Activated naive CD8-positive, alpha-beta T cell treated with anti-CD3 and anti-CD28 coated beads, Interleukin-2, amount 50 U/mL, for 16 hours (primary cell): Measurements from ENCODE around the gene CD9.

Experiments used
- DNase-seq: peaks from one replicate; pipeline ENCODE4 v3.0.0-alpha.2; 2020; ENCODE audit warnings: low read depth, low spot score

Gene CD9

DNA sequence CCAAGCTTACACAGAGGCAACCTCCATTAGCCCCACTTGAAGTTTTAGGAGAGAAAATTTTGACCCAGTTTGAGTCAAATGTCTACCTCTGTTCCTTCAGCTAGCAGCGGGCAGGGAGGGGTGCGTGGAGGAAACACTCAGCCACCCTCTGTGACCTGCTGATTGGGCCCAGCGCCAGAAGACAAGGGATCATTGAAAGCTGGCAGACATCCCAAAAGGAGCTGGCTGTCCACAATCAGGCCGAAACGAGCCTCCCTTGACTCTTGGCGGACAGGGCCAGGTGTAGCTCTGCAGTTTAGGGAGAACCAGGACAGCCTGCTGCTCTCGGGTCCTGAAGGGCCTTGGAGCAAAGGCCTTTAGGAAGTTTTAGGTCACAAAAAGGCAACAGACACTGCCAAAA lies 41.3 kb downstream of the CD9 start:
- DNase-seq, result no peak

DNA sequence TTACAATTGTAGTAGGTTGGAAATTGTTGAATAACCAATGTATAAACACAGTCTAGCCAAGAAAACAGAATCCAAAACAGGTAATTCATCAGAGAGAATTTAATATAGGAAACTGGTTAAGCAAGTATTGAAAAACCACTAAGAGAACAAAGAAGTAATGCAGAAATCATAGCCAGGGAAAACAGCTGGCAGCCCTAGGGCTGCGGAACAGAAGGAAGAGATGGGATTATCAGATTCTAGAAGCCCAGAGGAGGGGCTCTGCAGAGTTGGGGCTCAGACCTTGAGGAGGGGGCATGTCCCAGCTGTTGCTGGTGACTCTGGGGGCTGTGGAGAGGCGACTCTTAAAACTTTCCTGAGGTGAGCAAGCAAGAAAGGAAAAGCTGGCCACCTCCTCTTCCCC lies 49.4 kb downstream of the CD9 start:
- DNase-seq, result no peak

DNA sequence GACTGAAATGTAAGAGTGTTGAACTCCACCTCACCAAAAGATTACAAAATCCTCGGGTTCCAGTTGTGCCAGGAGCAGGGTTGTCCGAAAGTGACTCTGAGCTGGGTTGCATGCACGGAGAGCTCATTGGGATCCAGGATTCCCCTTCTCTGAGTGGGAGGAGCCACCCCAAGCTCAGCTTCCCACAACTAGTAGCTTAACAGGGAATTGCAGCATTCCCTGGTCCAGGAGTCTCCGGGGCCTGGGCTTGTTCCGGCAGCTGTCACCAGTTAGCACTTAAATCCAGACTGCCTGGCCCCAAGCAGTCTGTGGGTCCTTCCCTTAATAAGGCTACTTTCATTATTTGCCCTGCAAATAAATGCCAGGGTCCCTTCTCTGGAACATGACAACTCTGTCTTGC lies 50.1 kb downstream of the CD9 start:
- no peak for DNase-seq

DNA sequence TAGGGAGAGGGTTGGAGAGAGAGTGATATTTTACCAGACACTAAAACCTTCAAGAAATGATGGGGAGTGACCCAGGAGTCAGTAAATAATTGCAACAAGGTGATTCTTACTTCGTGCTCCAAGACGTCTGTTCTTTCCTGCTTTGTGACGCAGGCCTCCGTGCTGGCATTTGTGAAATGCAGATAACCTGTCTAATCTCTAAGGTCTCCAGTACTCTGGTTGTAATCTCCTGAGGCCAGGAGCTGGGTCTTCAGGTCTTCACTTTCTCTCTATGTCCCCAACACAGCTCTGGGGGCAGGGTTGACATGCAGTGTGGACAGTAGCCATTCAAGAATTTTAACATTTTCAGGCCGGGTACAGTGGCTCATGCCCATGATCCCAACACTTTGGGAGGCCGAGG lies 53.1 kb downstream of the CD9 start:
- no peak for DNase-seq

DNA sequence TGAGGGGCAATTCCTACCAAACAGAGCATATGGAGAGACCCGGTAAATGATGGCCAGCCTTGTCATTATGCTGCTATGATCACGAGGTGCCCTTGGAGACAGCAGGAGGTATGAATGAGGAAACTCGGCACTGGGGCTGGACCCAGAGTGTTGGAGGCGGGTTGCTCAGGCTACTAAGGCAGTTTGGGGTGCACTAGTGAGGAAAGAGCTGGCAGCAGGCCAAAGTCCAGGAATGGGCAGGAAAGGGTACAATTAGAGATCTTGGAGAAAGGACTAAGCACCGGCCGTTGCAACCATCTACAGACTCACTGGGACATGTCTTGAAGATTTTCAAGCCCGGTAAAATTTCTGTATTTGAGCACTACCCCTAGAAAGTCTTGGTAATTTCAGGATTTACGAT lies 54.3 kb downstream of the CD9 start:
- no peak for DNase-seq

DNA sequence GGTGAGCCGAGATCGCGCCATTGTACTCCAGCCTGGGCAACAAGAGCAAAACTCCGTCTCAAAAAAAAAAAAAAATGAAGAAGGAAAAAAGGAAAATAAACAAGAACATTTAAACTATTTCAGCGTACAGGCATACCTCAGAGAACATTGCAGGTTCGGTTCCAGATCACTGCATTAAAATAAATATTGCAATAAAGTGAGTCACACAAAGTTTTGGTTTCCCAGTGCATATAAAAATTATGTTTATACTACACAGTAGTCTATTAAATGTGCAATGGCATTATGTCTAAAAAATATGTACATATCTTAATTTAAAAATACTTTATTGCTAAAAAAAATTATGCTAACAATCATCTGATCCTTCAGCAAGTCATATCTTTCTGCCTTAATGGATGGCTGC lies 56.8 kb downstream of the CD9 start:
- no peak for DNase-seq

DNA sequence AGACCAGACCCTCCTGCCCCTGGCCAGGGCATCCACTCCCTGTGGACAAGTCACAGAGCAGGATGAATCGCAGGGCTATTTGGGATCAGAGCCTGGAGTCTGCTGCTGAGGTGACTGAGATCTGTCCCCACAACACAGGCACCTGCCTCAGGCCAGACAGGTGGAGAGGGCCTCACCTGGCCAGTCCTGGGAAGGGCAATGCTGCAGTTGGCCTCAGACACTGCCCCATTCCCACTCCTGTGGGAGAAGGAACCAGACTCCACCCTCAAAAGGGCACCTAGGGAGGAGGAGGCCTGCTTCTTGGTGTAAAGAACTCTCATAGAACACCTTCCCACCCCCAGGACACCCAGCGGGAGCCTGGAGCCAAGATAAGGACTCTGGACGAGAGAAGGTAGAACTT lies 62.0 kb downstream of the CD9 start:
- no peak for DNase-seq

DNA sequence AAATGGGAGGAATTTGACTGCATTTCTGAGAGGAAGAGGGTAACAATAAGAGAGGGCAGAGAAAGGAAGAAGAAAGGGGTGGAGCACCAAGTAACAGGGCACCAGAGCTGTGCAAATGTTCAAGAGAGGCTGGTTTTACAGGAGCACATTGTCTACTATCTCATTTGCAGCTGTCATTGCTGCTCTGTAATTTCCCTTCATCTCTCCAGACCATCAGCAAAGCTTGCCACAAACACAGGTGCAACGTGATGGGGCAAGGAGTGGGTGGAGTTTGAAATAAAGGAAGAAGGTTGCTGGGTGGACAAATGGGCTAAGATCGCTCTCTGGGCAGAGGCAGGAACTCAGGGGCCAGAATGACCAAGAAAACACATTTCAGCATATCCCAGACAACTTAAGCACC lies 62.4 kb downstream of the CD9 start:
- DNase-seq, result no peak

DNA sequence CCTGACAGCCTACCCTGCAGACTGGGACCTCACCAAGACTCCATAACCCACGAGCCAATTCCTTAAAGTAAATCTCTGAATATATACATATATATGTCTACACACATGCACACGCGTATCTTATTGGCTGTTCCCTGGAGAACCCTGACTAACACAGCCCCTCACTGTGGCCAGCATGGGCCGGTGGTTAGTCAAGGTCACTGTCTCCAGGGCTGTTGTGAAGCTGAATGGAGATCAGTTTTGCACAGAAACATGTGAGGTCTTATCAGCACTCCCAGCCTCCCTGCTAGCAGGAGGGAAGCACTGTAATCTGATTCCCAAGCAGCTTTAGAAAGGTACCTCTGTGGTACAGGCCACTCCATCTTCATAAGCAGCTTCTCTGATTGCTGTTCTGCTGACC lies 63.7 kb downstream of the CD9 start:
- DNase-seq, result no peak

DNA sequence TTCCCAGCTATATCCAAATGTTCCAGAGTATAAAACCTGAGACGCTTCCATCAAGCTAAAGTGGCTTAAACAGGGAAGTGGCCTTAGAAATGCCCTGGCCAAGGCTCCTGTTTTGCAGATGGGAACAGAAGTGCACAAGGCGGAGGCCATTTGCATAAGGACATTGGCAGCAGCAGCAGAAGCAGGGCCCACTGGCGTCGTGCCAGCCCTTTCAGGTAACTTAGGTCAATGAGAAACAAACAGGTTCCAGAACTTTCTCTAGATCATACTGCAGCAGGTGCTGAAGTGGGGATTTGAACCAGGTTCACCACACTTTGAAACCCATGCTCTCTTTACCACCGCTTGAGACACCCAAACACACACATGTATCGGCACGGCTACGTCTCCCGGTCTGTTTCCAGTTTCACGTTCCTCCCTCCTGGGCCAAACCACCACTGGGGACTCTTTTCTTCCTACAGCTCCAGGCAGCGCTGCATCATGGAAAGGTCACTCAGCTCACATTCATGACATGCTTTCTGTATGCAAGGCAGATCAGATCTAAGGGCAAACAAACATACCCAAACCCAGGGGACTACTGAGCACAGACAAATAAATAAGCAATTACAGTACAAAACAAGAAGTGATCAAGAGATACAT lies 64.3 kb downstream of the CD9 start:
- DNase-seq, result no peak

DNA sequence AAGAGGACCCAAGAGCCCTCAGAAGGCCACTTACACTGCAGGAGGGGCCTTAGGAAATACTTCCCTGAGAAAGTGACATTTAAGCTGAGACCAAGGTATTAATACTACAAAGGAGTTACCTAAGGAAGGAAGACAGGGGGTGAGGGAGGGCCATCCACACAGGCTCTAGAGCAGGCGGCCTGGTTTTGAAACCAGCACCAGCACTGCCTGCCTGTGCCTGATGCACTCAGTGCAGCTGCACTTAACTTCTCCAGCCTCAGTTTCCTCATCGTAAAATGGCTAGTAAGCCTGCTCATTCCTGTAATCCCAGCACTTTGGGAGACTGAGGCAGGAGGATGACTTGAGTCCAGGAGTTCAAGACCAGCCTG lies 64.8 kb downstream of the CD9 start:
- DNase-seq, result no peak

DNA sequence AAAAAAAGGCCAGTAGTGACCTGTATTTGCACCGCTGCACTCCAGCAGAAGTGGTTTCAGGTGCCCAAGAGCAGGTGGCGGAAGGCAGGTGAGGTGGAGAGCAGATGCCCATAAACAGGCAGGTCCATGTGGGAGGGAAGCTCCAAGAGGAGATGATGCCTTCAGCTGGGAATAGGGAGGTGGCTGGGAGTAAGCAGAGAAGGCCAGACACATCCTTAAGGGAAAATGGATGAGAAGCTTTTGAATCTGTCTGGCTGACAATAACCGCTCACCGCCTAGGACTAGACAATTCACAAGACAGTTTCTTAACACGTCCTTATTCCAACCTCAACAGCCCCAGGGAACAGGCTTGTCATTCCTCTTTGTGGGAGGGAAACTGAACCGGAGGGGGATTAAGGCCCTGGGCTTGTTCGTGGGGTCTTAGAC lies 66.4 kb downstream of the CD9 start:
- no peak for DNase-seq

DNA sequence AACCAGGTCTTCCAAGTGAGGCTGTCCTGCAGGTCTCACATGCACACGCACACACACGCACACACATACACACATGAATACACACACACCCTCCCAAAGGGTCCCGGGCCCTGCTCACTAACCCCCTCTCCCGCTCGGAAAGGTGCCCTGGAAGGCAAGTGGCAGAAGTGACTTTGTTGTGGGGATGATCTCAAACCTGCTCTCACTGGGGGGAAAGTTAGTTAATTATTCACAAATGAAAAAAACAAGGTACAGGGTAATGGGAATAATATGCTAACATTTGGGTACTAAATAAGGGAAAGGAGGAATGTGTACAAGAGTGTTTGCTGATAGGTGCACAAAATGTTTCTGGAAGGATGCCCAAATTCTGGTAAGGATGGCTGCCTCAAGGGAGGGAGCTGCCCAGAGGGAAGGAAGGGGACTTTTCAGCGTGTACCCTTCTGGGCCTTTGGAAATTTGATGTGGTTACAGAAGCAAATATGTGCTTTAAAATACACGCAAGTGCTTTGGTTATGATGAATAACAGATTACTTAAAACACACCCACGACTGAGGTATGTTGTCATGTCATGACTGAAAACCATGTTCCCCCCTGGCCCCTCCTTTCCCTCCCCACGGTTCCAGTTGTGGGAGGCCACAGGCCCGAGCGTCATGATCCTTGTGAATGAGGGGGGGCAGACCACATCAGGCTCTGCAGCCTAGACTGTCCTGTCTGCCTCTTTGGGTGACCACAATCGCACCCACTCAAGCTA lies 66.9 kb downstream of the CD9 start:
- no peak for DNase-seq

DNA sequence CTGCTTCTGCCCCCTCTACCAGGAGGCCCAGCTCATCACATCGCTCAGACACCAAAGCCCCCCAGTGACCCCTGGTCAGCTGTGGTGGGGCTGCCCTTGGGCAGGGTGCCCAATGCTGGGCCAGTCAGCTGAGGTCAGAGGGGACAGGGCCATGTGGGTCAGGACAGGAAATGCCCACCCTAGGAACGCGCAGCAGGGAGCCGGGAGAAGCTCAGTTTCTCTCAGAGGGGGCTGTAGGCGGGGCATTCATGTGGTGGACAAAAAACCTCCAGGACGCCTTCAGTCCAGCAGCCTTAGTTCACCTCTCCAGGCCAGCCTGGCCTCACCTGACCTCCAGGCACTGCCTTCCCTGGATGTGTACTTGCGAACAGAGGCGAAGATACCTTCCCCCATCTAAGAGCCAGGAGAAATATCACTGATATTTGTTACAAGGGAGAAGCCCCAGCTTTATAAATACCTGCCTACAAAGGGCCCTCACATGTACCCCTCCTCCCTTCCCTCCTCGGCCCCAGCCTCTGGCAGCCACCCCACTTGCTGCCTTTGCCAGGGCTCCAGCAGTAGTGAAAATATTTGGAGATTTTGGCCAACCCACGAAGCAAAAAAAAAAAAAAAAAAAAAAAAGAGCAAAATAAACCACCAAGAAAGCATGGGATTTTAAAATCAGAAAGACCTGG lies 68.4 kb downstream of the CD9 start:
- no peak for DNase-seq

DNA sequence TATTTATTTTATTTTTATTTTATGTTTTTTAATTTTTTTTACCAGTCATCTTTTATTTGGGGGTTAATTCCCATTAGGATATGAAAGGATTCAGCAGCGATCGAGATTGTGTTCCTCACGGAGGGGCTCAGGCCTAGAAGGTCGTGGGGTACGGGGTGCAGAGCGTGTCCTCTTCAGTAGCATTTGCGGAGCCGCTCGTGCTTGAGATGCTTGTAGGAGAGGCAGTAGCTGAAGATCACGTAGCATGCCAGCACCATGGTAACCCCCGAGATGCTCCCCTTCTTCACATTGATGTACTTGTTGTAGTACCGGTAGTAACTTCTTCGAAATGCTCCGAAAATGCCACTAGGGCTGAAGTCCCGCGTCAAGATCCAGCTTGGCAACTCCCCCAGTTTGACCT lies 69.8 kb downstream of the CD9 start:
- DNase-seq, result no peak

DNA sequence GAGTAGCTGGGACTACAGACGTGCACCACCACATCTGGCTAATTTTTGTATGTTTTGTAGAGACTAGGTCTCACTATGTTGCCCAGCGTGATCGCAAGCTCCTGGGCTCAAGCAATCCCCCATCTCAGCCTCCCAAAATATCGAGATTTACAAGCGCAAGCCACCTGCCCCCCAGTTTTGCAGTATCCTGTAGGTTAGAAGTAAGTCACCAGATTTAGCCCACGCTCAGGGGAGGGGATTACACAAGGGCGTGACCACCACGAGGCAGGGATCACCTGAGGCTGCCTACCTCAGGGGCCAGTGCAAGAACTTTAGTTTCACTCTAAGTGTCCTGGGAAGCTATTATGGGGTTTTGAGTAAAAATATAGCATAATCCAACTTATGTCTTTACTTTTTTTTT lies 71.1 kb downstream of the CD9 start:
- DNase-seq, result no peak

DNA sequence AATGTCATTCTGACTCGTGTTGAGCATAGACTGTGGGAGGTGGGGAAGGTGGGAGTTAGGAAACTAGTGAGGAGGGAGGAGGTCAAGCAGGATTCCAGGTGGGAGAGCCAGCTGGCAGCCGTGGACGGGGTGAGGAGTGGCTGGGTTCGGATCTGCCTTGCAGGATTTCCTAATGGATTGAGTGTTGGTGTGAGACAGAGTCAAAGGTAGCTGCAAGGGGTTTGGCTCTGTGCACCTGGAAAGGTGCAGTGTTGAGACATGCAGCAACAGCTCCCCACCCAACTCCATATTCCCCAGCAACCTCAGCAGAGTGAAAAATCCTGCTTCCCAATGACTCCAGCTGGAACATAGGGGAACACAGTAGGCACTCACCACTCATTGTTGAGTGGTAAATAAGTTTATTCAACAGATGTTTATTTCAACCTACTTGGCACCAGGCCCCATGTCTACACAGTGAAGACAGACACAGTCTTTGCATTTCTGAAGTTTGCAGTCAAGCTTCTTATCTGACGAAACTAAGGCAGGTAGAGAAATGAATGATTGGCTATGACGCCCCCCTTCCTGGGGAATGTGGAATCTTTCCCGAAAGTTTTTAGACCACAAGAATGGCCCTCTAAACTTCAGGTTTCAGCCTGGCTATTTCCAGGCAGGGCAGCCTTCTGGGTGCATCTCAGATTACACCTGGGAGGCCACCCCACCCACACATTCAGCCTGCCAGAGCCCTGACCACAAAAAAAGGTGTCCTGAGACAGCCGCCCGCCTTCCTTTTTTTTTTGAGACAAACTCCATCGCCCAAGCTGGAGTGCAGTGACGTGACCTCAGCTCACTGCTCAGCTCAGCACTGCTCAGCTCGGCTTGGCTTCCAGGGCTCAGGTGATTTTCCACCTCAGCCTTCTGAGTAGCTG lies 72.4 kb downstream of the CD9 start:
- DNase-seq, result no peak

DNA sequence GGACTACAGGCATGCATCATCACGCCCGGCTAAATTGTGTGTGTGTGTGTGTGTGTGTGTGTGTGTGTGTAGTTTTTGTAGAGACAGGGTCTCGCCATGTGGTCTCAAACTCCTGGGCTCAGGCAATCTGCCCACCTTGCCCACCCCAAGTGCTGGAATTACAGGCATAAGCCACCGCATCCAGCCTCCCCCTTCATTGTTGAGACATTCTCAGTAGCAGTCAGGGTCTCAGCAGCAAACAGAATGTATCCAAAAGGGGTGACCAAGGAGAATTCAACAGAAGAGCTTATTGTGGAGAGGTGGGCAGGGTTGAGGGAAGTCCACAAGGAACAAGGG lies 73.0 kb downstream of the CD9 start:
- no peak for DNase-seq

DNA sequence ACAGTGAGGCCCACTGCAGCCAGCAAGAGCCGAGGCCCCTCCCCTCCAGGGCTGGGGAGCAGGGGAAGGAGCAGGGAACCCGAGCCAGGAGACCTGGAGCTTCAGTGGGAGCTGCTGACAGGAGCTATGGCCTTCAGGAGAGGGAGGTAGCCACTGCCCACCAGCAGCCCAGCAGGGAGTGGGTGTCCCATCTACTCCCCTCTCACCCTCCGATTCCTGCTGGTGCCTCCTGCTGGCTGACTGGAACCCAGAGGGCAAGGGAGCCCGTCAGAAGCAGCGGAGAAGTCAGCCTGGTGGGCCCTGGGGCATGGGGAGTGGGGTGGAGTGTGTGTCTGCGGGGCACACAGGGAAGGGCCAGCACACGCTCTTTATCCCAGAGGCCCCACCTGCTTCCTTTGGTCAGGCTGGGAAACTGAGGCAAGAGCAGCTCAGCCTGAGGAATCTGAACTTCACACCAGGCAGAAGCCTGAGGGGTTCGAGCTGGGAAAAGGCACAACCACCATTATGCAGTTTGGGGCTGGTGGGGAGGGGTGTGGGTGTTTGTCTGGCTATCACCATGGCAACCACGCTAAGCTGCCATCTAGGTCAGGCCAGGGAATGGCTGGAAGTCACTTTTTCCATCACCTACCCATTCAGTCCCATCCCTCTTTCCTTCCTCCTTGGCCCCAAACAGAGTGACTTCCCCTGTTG lies 73.5 kb downstream of the CD9 start:
- no peak for DNase-seq

DNA sequence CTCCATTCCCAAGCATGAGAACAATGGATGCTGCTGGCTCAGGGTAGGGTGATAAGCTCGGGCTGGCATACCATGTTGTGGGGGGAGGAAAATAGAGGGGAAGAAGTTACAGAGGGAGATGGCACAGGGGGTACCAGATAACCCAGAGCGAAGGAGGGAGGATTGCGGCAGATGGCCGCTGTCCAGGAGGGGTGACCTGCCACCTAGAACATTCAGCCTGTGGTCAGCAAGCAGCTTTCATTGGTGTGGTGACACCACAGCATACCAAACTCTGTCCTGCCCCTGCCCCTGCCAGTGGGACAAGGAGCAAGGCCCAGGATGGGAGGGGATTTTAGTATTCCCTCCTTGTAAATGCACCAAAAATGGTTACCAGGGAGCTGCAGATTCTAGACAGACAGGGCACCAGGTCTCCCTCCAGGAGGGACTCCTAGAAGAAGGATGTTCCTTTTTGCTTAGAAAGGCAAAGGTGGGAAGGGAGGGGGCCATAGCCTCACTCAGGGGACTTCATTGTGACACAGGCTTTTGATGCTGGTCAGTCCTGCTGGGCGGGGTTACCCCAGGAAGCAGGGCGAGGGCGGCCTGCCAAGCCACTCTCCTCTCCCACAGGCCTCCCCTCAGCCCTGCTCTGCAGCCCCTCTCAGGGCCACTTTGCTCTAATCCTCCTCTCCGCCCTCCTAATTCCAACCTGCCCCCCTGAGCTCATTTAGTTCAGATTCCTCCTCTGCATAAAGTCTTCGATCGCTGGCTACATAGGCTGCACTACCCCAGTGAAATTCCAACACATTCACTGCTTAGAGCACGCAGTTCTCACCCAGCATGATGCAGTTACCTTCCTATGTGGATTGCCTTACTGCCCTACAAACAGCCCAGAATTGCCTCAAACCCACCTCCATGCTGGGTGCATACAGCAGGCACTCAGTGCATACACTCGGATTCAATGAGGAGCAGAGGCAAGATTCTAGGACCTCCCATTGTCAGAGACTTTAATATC lies 74.3 kb downstream of the CD9 start:
- DNase-seq, result no peak
